Fibroblast of lung (primary cell): ENCODE measurements around the gene CPN1.

Experiments used
- CTCF ChIP-seq, 2 donors: IDR thresholded peaks in 1 of 2; conservative IDR thresholded peaks in 1 of 2; 1 replicate in 1 of 2; 2 replicates in 1 of 2; pipeline ENCODE4 v1.5.1; 2011 to 2012; ENCODE audit warnings: low read length in 2 of 2, control low read depth in 1 of 2, inconsistent platforms in 1 of 2, low read depth in 1 of 2, mild to moderate bottlenecking in 1 of 2
- EZH2 ChIP-seq: IDR thresholded peaks from 2 replicates; pipeline ENCODE4 v1.5.1; 2012; ENCODE audit warnings: low read length, control low read depth, mild to moderate bottlenecking; ENCODE audit errors: missing control alignments

- TF ChIP-seq EZH2 (no peak), CTCF (conservative IDR thresholded peaks at IDR 0.05 in 1 of 2, IDR thresholded peaks at IDR 0.05 in 1 of 2; ENCODE audit: low read depth in 1 of 2, low read length in 2 of 2) (no peak)
These were observed 42.4 kb upstream of the CPN1 start for GRCh38 chr10:100124097-100124496.
